GM12891 (cell line): ENCODE measurements around the gene CETN2.

Experiments used
- POLR2A ChIP-seq: IDR thresholded peaks from 2 replicates; pipeline ENCODE4 v1.6.1; 2011; ENCODE audit warnings: low read depth, low read length, control low read depth
- POLR2AphosphoS5 ChIP-seq: IDR thresholded peaks from 2 replicates; pipeline ENCODE4 v1.6.1; 2011; ENCODE audit warnings: low read depth, low read length, control low read depth
- SPI1 ChIP-seq: IDR thresholded peaks from 2 replicates; pipeline ENCODE4 v1.6.1; 2011; ENCODE audit warnings: low read depth, low read length, control low read depth

GRCh38 chrX:152824841-152825374 lies 5.6 kb downstream of the CETN2 start:
- TF ChIP-seq POLR2A, result no peak
- no peak for TF ChIP-seq SPI1
- no peak for TF ChIP-seq POLR2AphosphoS5
